ENCODE measurements around the gene AEN. TPM values are rescaled to one million over a fixed set of nuclear protein-coding genes. Genes with fewer than 3 reads are reported as not detected.

AEN gene
- total RNA-seq, 2 experiments from 2014 or later = 40.7 to 43.7 TPM

DNA sequence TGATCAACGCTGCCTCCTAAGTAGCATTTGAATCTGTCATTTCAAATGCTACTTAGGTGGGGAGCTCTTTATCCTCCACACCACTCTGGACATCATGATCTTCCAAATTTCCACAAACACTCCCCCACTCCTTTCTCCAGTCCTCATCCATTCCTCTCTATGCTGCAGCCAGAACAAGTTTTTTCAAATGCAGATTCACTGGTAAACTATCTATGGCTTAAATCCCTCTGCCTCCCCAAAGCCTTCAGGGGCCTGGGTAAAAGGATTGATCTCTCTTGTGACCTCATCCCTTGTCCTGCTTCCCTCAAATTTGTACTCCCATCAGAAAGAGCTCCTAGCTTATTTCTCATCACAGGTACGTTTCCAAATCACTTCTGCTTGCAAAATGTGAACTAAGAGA lies 1.3 kb upstream of the AEN start:
- H3K4me3 Mint-ChIP-seq = no peak overlapping the region
- intact Hi-C loops (cut with DNase I, micrococcal nuclease) = loop anchor here (2.0 to 10.0 kb wide), 11 partner anchors 72 to 715 kb away; partner anchors contain the start of genes POLG (in 2 of the 2), ABHD2 (in 1 of the 2), DET1 (in 1 of the 2) and FANCI (in 1 of the 2)
- H3K4me1 Mint-ChIP-seq (ENCODE audit: low read depth) = peaks cover 39% of the 10 kb centered on the region
- H3K27ac Mint-ChIP-seq = no peak overlapping the region
- Histone ChIP-seq H3K27ac (ENCODE audit: low read depth in 1 of 2, low read length in 2 of 2) (no peak overlapping the region), H3K36me3 (ENCODE audit: insufficient read depth, low read length) (no peaks in the 10 kb centered on the region), H3K27me3 (ENCODE audit: control insufficient read depth in 1 of 2, insufficient read depth in 2 of 2, low read length in 2 of 2) (no peaks in the 10 kb centered on the region), H3K9me3 (ENCODE audit: control insufficient read depth in 1 of 2, insufficient read depth in 1 of 2, low read length in 2 of 2) (no peaks in the 10 kb centered on the region), H3K4me3 (ENCODE audit: low read length) (no peak overlapping the region), H3K4me1 (ENCODE audit: insufficient read depth, low read length) (peaks cover 41% of the 10 kb centered on the region)
- ChIA-PET POLR2A (no interaction called here), CTCF (no interaction called here)
- no peak for ATAC-seq (ENCODE audit: poor library complexity)
- H3K9me3 Mint-ChIP-seq = no peaks in the 10 kb centered on the region
- TF ChIP-seq, protein P1, sequence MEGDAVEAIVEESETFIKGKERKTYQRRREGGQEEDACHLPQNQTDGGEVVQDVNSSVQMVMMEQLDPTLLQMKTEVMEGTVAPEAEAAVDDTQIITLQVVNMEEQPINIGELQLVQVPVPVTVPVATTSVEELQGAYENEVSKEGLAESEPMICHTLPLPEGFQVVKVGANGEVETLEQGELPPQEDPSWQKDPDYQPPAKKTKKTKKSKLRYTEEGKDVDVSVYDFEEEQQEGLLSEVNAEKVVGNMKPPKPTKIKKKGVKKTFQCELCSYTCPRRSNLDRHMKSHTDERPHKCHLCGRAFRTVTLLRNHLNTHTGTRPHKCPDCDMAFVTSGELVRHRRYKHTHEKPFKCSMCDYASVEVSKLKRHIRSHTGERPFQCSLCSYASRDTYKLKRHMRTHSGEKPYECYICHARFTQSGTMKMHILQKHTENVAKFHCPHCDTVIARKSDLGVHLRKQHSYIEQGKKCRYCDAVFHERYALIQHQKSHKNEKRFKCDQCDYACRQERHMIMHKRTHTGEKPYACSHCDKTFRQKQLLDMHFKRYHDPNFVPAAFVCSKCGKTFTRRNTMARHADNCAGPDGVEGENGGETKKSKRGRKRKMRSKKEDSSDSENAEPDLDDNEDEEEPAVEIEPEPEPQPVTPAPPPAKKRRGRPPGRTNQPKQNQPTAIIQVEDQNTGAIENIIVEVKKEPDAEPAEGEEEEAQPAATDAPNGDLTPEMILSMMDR (IDR thresholded peaks at IDR 0.05) = no peak
- peaks cover 9% of the 10 kb centered on the region for H3K27me3 Mint-ChIP-seq
- peaks cover 18% of the 10 kb centered on the region for H3K36me3 Mint-ChIP-seq (ENCODE audit: low read depth)
- DNase-seq = no peak

- Histone ChIP-seq H3K4me3 (ENCODE audit: low read length) (peak overlapping the region; percentile 77), H3K9me3 (ENCODE audit: control insufficient read depth in 1 of 2, insufficient read depth in 1 of 2, low read length in 2 of 2) (no peaks in the 10 kb centered on the region), H3K27me3 (ENCODE audit: control insufficient read depth in 1 of 2, insufficient read depth in 2 of 2, low read length in 2 of 2) (no peaks in the 10 kb centered on the region), H3K4me1 (ENCODE audit: insufficient read depth, low read length) (peaks cover 63% of the 10 kb centered on the region), H3K27ac (ENCODE audit: low read depth in 1 of 2, low read length in 2 of 2) (peak overlapping the region; percentile 84 to 86), H3K36me3 (ENCODE audit: insufficient read depth, low read length) (peaks cover 9% of the 10 kb centered on the region)
- Mint-ChIP-seq H3K27me3 (peaks cover 9% of the 10 kb centered on the region), H3K4me1 (ENCODE audit: low read depth) (peaks cover 55% of the 10 kb centered on the region), H3K9me3 (no peaks in the 10 kb centered on the region), H3K36me3 (ENCODE audit: low read depth) (peaks cover 21% of the 10 kb centered on the region), H3K4me3 (peak overlapping the region; percentile 87), H3K27ac (peak overlapping the region; percentile 95)
- CTCF ChIA-PET = interaction anchor here (1.0 to 2.1 kb wide), 5 partner anchors 10 to 283 kb away, joined by 3 to 12 read pairs (median 3); partner anchors contain the start of gene ISG20
- intact Hi-C loops (cut with DNase I, micrococcal nuclease) = loop anchor here (1.0 to 10.0 kb wide), 14 partner anchors 75 to 713 kb away; partner anchors contain the start of genes DET1 (in 2 of the 2), POLG (in 2 of the 2), ABHD2 (in 1 of the 2) and FANCI (in 1 of the 2)
- TF ChIP-seq, protein P1 (IDR thresholded peaks at IDR 0.05) = no peak
- DNase-seq (peak in 12 of 14 experiments; percentile 29 to 88 (median 52)), ATAC-seq (ENCODE audit: poor library complexity) (peak; percentile 60)
- POLR2A ChIA-PET = interaction anchor here (0.6 to 2.2 kb wide), 15 partner anchors 10 to 1540 kb away, joined by 3 to 42 read pairs (median 4); partner anchors contain the start of genes ABHD2, MRPL46, MRPS11 and POLG
Observed at GRCh38 chr15:88621789-88622604, 857 bp downstream of the AEN start.

GRCh38 chr15:88622605-88622975 lies 1.4 kb downstream of the AEN start:
- POLR2A ChIA-PET = interaction anchor here (0.7 to 2.2 kb wide), 11 partner anchors 10 to 712 kb away, joined by 3 to 42 read pairs (median 8); partner anchors contain the start of genes MRPL46, MRPS11 and POLG

More at GRCh38 chr15:88622605-88622975, 1.4 kb downstream of the AEN start:
- H3K27ac ChIP-seq (ENCODE audit: low read depth in 1 of 2, low read length in 2 of 2) = peak overlapping the region; percentile 84 to 86
- Mint-ChIP-seq H3K27ac (peak overlapping the region; percentile 95), H3K27me3 (peaks cover 8% of the 10 kb centered on the region), H3K9me3 (no peaks in the 10 kb centered on the region), H3K4me3 (peak overlapping the region; percentile 87), H3K4me1 (ENCODE audit: low read depth) (peaks cover 61% of the 10 kb centered on the region), H3K36me3 (ENCODE audit: low read depth) (peaks cover 26% of the 10 kb centered on the region)
- no peaks in the 10 kb centered on the region for H3K9me3 ChIP-seq (ENCODE audit: control insufficient read depth in 1 of 2, insufficient read depth in 1 of 2, low read length in 2 of 2)
- peaks cover 67% of the 10 kb centered on the region for H3K4me1 ChIP-seq (ENCODE audit: insufficient read depth, low read length)
- H3K27me3 ChIP-seq (ENCODE audit: control insufficient read depth in 1 of 2, insufficient read depth in 2 of 2, low read length in 2 of 2) = no peaks in the 10 kb centered on the region
- H3K4me3 ChIP-seq (ENCODE audit: low read length) = peak overlapping the region; percentile 77
- intact Hi-C loops (cut with DNase I, micrococcal nuclease) = loop anchor here (1.0 to 10.0 kb wide), 12 partner anchors 75 to 712 kb away; partner anchors contain the start of genes POLG (in 2 of the 2), ABHD2 (in 1 of the 2), DET1 (in 1 of the 2) and FANCI (in 1 of the 2)
- ATAC-seq (ENCODE audit: poor library complexity) (no peak), DNase-seq (no peak)
- CTCF ChIA-PET = interaction anchor here (1.0 to 2.1 kb wide), 3 partner anchors 16 to 282 kb away, joined by 3 to 12 read pairs (median 5); partner anchors contain the start of gene ISG20
- peaks cover 9% of the 10 kb centered on the region for H3K36me3 ChIP-seq (ENCODE audit: insufficient read depth, low read length)
- TF ChIP-seq, protein P1 (IDR thresholded peaks at IDR 0.05) = no peak
